Loucy (cell line): Measurements from ENCODE around the gene RPGRIP1L.

Experiments used
- EZH2phosphoT487 ChIP-seq: fragments of 200-600 bp; IDR thresholded peaks from 2 replicates; pipeline ENCODE4 v1.6.1; 2018; ENCODE audit warnings: antibody characterized with exemption, mild to moderate bottlenecking, moderate library complexity, borderline replicate concordance
- TF ChIP-seq, protein P1 (sequence below): fragments of 200-600 bp; sonication (generic); conservative IDR thresholded peaks from 2 replicates; pipeline ENCODE4 v1.5.1; 2014; ENCODE audit warnings: mild to moderate bottlenecking, antibody characterized with exemption, low read length

DNA sequence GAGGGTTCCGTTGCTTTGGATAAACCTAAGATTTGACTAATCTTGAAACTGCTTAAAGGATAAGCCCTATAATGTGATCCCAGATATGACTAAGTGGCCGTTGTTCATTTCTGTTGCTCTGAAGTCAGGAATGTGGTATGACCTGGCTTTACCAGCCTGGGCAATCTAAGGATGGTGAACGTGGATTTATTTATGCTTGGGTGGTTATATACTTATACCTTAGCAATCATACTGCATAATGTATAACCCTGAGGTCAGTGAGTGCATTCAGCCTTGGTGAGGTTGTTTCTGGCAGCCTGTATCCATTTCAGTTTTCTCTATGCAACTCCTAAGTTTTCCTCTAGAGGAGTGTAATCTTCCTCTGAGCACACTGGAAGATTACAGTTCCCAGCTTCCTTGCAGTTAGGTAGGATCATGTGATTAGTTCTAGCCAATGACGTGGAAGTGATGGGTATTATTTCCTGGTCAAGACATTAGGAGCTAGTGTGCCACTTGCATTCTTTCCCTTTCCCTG lies 42.2 kb upstream of the RPGRIP1L start:
- TF ChIP-seq, protein P1, sequence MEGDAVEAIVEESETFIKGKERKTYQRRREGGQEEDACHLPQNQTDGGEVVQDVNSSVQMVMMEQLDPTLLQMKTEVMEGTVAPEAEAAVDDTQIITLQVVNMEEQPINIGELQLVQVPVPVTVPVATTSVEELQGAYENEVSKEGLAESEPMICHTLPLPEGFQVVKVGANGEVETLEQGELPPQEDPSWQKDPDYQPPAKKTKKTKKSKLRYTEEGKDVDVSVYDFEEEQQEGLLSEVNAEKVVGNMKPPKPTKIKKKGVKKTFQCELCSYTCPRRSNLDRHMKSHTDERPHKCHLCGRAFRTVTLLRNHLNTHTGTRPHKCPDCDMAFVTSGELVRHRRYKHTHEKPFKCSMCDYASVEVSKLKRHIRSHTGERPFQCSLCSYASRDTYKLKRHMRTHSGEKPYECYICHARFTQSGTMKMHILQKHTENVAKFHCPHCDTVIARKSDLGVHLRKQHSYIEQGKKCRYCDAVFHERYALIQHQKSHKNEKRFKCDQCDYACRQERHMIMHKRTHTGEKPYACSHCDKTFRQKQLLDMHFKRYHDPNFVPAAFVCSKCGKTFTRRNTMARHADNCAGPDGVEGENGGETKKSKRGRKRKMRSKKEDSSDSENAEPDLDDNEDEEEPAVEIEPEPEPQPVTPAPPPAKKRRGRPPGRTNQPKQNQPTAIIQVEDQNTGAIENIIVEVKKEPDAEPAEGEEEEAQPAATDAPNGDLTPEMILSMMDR, result no peak
- TF ChIP-seq EZH2phosphoT487, result no peak
